ENCODE results near the gene PACSIN1. TPM values are rescaled to one million over a fixed set of nuclear protein-coding genes. Genes with fewer than 3 reads are reported as not detected.

Gene PACSIN1
- total and polyA plus RNA-seq, 2 donors (not counting 3 experiments of a cell fraction or from before 2014, with no cell fraction given): 0.03 TPM; not detected in 1

DNA sequence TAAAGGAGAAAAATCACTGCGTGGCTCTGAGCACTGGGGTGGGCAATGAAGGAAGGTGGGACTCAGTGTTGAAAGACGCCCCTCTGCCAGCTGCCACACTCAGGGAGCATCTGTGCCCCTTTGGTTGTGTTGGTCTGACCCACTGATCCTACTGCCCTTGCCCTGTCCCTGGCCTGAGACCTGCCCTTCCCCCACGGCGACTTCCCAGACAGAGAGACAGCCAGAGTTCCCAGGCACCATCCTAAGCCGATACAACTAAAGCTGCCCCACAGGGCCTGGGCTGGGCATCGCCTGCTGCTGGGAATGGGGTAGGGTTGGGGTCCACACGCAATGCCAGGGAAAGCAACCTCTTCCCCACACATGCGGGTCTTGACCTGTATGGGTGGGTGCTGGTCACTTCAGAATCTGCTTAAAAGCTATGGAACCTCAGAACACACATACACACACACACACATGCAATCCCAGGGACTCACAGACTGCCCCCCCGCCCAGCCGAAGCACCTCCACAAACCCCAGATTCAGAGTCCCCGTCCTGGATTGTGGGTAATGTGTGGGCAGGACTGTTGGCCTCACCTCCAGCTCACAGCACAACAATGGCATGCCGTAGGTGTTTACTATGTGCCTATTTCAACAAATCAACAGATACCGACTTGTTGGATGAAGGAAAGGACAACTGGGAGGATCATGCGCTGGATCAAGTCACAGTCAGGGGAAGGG is 101.1 kb downstream of the PACSIN1 start:
- Histone ChIP-seq H3K27me3 (ENCODE audit: control insufficient read depth in 2 of 2, insufficient read depth in 2 of 2, low read length in 2 of 2) (no peaks in the 10 kb centered on the region), H3K4me1 (ENCODE audit: control insufficient read depth, extremely low read depth, insufficient read depth, low read length) (no peaks in the 10 kb centered on the region), H4K20me1 (replicated peaks; ENCODE audit: control insufficient read depth, extremely low read depth, insufficient read depth, low read length) (no peaks in the 10 kb centered on the region), H3K9me3 (replicated peaks; ENCODE audit: control insufficient read depth, insufficient read depth, low read length) (no peaks in the 10 kb centered on the region), H2AFZ (ENCODE audit: low read depth, low read length) (no peak overlapping the region), H3K9me1 (replicated peaks; ENCODE audit: control insufficient read depth, extremely low read depth, insufficient read depth, low read length) (no peaks in the 10 kb centered on the region), H3K4me3 (replicated peaks in 1 of 3; ENCODE audit: insufficient read depth in 1 of 3, low read depth in 1 of 3, low read length in 3 of 3) (no peak overlapping the region), H3K4me2 (ENCODE audit: insufficient read depth, low read length) (no peak overlapping the region), H3K27ac (ENCODE audit: insufficient read depth, low read depth, low read length) (no peak overlapping the region), H3K79me2 (ENCODE audit: control insufficient read depth, insufficient read depth, low read length) (no peaks in the 10 kb centered on the region), H3K9ac (replicated peaks; ENCODE audit: extremely low read depth, insufficient read depth, low read length) (no peak overlapping the region), H3K36me3 (ENCODE audit: control insufficient read depth in 2 of 2, extremely low read depth in 1 of 2, insufficient read depth in 2 of 2, low read length in 2 of 2) (no peaks in the 10 kb centered on the region)
- intact Hi-C loops (cut with micrococcal nuclease): no loop called here
- no peak for TF ChIP-seq GATA2 (IDR thresholded peaks at IDR 0.05; ENCODE audit: insufficient read depth, insufficient read length, low read depth, low read length)
- FAIRE-seq: no peak
- BruUV-seq (replicated peaks): no TSS peak
- POLR2A ChIA-PET: no interaction called here
- no peak for DNase-seq (ENCODE audit: low read depth, low spot score)
- dilution Hi-C loops (cut with MboI; ENCODE audit: extremely low pct_ligation_motif_present, low sequenced_read_pairs): no loop called here
- CTCF ChIA-PET: no interaction called here

DNA sequence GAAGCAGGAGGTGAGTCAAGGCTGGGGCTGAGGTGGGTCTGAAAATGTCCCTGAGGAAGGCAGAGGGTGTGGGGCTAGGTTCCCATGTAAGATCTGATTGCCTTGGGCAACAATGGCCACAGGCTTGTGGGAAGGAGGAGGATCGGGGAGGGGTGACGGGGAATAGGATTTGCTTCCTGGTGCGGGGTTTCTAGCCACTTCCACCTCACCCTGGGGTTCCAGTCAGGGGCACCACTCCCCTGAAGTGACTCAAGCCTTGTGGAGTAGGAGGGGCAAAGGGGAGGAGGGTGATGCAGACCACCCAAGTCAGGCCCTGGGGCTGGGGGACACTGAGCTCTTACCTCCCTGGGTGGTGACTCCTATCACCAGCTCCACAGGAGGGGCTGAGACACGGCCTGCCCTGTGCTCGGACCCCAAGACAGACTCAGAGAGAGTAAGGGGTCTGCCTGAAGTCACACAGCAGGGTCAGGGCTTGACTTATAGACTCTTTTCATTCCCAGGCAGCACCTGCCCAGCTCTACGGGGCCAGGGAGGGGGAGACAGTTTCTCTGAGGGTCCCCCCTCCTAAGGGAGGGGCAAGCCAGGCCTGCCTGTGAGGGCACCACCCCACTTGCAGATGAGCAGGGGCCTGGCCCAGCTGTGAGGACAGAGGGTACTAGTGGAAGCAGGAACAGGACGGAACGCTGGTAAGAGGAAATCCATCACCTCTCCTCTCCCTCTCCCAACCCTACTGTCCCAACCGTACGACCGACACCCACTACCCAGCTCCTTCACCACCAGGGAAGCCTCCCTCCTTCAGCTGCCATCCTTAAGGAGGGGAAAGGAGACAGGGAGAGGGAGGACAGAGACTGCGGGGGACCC is 102.7 kb downstream of the PACSIN1 start:
- no peak overlapping the region for H3K4me3 ChIP-seq (replicated peaks in 1 of 3; ENCODE audit: insufficient read depth in 1 of 3, low read depth in 1 of 3, low read length in 3 of 3)
- ChIA-PET POLR2A (no interaction called here), CTCF (interaction anchor here (1.4 kb wide), 1 partner anchor 16 kb away, joined by 3 read pairs; no protein-coding TSS in a partner anchor)
- H3K9me1 ChIP-seq (replicated peaks; ENCODE audit: control insufficient read depth, extremely low read depth, insufficient read depth, low read length): no peaks in the 10 kb centered on the region
- H3K27me3 ChIP-seq (ENCODE audit: control insufficient read depth in 2 of 2, insufficient read depth in 2 of 2, low read length in 2 of 2): no peaks in the 10 kb centered on the region
- TF ChIP-seq GATA2 (IDR thresholded peaks at IDR 0.05; ENCODE audit: insufficient read depth, insufficient read length, low read depth, low read length): no peak
- no peak for TF ChIP-seq POLR2A (IDR thresholded peaks at IDR 0.05; ENCODE audit: low read depth, low read length)
- TF ChIP-seq, protein P1, sequence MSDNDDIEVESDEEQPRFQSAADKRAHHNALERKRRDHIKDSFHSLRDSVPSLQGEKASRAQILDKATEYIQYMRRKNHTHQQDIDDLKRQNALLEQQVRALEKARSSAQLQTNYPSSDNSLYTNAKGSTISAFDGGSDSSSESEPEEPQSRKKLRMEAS (IDR thresholded peaks at IDR 0.05; ENCODE audit: insufficient read depth, insufficient read length): no peak
- TF ChIP-seq JUN (IDR thresholded peaks at IDR 0.05; ENCODE audit: borderline replicate concordance, insufficient read depth, insufficient read length, low read depth): no peak
- TF ChIP-seq, protein P2, sequence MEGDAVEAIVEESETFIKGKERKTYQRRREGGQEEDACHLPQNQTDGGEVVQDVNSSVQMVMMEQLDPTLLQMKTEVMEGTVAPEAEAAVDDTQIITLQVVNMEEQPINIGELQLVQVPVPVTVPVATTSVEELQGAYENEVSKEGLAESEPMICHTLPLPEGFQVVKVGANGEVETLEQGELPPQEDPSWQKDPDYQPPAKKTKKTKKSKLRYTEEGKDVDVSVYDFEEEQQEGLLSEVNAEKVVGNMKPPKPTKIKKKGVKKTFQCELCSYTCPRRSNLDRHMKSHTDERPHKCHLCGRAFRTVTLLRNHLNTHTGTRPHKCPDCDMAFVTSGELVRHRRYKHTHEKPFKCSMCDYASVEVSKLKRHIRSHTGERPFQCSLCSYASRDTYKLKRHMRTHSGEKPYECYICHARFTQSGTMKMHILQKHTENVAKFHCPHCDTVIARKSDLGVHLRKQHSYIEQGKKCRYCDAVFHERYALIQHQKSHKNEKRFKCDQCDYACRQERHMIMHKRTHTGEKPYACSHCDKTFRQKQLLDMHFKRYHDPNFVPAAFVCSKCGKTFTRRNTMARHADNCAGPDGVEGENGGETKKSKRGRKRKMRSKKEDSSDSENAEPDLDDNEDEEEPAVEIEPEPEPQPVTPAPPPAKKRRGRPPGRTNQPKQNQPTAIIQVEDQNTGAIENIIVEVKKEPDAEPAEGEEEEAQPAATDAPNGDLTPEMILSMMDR (IDR thresholded peaks at IDR 0.05; ENCODE audit: extremely low read depth in 1 of 2, insufficient read depth in 1 of 2, low read depth in 1 of 2, low read length in 2 of 2): no peak
- TF ChIP-seq EZH2 (IDR thresholded peaks at IDR 0.05; ENCODE audit: borderline replicate concordance, low read depth, low read length, severe bottlenecking): no peak
- TF ChIP-seq POLR2AphosphoS5 (IDR thresholded peaks at IDR 0.05; ENCODE audit: insufficient read depth, low read depth, low read length): no peak
- no peak for TF ChIP-seq MYC (IDR thresholded peaks at IDR 0.05; ENCODE audit: low read depth, low read length)
- TF ChIP-seq FOS (IDR thresholded peaks at IDR 0.05; ENCODE audit: borderline replicate concordance, insufficient read depth, low read length): no peak
- H3K9me3 ChIP-seq (replicated peaks; ENCODE audit: control insufficient read depth, insufficient read depth, low read length): no peaks in the 10 kb centered on the region
- no peak overlapping the region for H3K4me2 ChIP-seq (ENCODE audit: insufficient read depth, low read length)
- H3K9ac ChIP-seq (replicated peaks; ENCODE audit: extremely low read depth, insufficient read depth, low read length): no peak overlapping the region
- no peaks in the 10 kb centered on the region for H4K20me1 ChIP-seq (replicated peaks; ENCODE audit: control insufficient read depth, extremely low read depth, insufficient read depth, low read length)
- dilution Hi-C loops (cut with MboI; ENCODE audit: extremely low pct_ligation_motif_present, low sequenced_read_pairs): no loop called here
- H3K36me3 ChIP-seq (ENCODE audit: control insufficient read depth in 2 of 2, extremely low read depth in 1 of 2, insufficient read depth in 2 of 2, low read length in 2 of 2): no peaks in the 10 kb centered on the region
- no peak overlapping the region for H3K27ac ChIP-seq (ENCODE audit: insufficient read depth, low read depth, low read length)
- FAIRE-seq: no peak
- no peaks in the 10 kb centered on the region for H3K79me2 ChIP-seq (ENCODE audit: control insufficient read depth, insufficient read depth, low read length)
- intact Hi-C loops (cut with micrococcal nuclease): no loop called here
- no TSS peak for BruUV-seq (replicated peaks)
- H2AFZ ChIP-seq (ENCODE audit: low read depth, low read length): no peak overlapping the region
- H3K4me1 ChIP-seq (ENCODE audit: control insufficient read depth, extremely low read depth, insufficient read depth, low read length): no peaks in the 10 kb centered on the region
- no peak for DNase-seq (ENCODE audit: low read depth, low spot score)

Data from endothelial cell of umbilical vein (primary cell).